ENCODE data around the gene CTNNA1.

DNA sequence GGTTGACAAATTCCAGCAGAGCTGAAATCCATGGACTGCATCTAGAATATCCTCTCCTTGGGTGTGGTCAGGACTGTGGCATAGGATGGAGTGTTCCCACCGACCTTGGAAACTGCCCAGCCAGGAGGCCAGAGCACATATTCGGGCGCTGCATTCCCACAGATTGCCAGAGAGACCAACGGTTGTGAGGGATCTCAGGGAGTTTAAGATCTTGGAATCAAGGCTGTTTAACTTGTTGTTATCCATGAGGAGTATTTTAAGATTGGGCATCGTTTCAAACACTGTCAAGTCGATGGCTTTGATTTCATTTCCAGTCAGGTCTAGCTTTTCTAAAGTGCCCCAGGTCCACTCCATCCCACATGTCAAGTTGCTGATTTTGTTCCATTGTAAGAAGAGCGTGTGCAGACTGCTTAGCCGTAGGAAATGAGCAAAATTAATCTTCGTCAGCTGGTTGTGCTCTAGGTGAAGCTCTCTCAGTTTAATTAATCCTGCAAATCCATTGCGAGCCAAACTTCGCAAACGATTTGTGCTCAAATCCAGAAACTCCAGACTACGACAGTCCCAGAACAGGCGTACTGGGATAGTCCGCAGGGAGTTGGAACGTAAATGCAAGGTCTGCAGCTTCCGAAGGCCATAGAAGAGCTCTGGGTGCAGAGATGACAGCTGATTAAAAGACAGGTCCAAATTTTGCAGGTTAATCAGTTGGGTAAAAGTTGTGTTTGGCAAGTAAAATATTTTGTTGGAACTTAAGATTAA is 120.4 kb downstream of the CTNNA1 start:
- TF ChIP-seq, protein P1, sequence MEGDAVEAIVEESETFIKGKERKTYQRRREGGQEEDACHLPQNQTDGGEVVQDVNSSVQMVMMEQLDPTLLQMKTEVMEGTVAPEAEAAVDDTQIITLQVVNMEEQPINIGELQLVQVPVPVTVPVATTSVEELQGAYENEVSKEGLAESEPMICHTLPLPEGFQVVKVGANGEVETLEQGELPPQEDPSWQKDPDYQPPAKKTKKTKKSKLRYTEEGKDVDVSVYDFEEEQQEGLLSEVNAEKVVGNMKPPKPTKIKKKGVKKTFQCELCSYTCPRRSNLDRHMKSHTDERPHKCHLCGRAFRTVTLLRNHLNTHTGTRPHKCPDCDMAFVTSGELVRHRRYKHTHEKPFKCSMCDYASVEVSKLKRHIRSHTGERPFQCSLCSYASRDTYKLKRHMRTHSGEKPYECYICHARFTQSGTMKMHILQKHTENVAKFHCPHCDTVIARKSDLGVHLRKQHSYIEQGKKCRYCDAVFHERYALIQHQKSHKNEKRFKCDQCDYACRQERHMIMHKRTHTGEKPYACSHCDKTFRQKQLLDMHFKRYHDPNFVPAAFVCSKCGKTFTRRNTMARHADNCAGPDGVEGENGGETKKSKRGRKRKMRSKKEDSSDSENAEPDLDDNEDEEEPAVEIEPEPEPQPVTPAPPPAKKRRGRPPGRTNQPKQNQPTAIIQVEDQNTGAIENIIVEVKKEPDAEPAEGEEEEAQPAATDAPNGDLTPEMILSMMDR (IDR thresholded peaks at IDR 0.05; ENCODE audit: low read depth, low read length, poor library complexity, severe bottlenecking), result no peak
- no peak for TF ChIP-seq EZH2phosphoT487 (IDR thresholded peaks at IDR 0.05; ENCODE audit: borderline replicate concordance, low read length)
